Activated T-helper 9 cell treated with anti-CD3 and anti-CD28 coated beads, Interleukin-2, amount 50 U/mL, for 16 hours (primary cell): Measurements from ENCODE around the gene MSI2.

Experiments used
- DNase-seq: peaks from one replicate; pipeline ENCODE4 v3.0.0-alpha.2; 2020; ENCODE audit warnings: low read depth

Gene MSI2

DNA sequence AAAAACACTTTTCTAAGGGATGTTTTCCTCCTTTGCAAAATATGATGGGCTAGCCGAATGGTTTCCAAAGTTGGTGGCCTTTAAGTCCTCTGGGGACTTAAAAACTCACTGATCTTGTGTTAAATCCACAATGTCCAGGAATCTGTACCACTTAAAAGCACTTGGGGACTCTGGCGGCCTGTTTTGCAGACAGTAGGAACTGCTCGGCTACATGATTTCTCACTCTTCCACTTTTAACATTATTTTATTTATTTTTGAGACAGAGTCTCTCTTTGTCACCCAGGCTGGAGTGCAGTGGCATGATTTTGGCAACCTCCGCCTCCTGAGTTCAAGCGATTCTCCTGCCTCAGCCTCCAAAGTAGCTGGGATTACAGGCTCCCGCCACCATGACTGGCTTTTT is 9.1 kb upstream of the MSI2 start:
- no peak for DNase-seq

DNA sequence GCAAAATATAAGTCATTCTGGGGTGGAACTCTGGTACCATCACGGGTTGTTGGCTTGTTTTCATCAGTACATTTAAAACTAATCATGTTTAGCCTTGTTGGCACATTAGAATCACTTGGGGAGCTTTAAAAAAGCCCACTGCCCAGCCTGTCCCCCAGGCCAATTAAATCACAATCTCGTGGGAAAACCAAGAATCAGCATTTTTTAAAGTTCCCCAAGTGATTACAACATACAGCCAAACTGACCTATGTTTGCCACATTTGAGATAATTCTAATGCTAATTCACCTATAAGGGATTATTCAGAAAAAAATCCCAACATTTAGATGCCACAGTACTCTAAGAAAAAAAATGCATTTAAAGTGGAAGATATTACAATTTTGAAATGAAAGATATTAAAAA is 8.4 kb upstream of the MSI2 start:
- no peak for DNase-seq

DNA sequence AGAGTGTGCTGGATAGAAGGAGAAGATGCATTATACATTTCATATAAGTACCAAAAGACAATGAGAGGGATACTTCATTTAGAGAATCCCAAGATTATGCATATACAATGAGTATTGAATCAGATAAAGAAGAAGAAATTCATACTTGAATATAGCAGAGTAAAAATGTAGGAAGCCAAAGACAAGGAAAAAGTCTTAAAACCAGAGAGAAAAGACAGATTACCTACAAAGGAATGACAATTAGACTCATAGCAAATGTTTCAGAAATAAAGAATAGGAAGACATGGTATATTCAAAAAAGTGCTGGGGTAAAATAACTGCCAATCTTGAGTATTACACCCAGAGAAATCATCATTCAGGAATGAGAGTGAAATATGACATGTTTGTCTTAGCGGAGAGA is 6.8 kb upstream of the MSI2 start:
- no peak for DNase-seq

DNA sequence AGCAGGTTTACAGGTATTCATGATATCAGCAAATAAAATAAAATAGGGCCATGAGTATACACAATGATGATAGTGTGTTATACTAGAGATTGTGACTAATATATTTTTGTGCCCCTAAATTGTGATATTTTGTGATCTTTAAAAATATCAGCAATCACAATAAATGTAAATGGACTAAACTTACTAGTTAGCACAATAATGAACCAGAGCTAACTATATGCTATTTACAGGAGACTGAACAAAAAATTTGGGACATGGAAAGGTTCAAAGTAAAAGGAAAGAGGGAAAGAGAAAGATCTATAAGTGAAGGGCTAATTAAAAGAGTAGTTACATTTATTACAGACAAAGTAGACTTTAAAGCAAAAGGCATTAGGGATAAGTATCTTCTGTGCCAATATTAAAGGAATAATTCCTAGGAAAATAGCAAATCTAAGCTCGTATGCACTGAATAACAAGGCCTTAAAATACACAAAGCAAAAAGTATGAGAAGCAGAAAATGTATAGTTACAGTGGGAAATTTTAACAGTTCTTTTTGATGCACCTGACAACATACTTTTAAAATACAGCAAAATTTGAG is 5.0 kb upstream of the MSI2 start:
- DNase-seq: no peak

DNA sequence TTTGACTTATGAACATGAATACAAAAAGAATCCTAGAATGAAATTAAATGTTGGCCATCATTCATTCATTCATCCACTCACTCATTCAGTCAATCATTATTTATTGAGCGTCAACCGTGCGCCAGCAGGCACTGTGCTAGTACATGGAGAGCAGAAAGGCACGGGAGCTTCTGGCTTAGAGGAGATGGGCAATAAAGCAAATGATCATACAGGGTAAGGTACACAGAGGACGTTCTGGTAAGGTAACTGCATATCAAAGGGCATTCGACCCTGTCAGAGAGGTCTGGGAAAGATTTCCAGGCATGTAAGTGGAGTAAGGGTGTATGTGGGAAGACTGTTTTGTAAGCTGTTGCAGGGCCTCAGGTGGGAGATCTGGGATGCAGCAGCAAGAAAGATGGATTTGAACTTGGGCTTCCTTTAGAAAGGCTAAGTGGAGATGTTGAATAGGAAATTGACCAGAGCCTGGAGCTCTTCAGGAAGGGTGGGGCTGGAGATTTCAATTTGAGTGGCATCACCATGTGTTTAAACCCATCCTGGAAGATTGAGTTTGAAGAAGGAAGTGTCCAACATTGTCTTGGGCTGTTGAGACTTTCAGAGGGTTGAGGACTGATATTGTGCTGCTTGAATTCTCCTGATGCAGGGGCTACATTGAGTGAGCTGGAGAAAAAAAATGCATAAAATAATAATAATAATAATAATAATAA is 2.8 kb upstream of the MSI2 start:
- no peak for DNase-seq

DNA sequence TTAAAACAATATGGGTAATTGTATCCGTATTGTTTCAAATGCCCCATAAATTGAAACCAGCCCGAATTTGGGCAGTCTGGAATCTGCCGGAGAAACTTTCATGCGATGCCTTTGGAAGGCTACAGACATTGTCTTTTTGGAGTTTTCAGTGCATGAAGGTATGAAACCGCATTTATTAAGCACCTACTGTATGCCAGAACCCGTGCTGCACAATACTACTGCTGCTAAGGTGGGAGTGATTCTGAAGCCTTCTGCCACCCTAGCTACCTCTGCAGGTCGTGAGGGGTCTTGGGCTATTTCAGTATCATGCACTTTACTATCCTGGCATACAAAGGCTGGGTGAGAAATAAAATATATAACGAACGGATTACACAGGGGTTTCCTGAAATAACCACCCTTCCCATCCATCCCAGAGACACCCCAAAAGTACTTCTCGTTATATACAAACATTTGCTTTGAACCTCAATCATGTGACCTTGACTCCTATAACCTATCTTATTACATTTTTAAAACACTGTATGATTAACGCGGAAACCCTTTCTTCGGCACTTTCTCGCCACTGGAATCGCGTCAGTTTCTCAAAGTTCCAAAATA is 1.0 kb upstream of the MSI2 start:
- DNase-seq: no peak

DNA sequence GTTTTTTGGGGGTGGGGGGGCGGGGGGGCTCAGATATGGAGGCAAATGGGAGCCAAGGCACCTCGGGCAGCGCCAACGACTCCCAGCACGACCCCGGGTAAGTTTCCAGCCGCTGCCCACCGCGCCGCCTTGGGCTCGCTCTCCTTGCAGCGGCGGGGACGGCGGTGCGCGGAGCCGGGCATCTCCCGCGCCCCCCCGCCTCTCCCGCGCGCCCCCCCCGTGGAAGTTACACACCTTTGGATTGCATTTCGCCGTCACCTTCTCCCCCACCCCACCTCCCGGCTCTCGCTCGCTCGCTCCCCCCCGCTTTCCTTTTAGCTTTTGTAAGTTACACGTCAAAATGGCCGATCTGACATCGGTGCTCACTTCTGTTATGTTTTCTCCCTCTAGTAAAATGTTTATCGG is 387 bp downstream of the MSI2 start:
- DNase-seq: peak; percentile 39

DNA sequence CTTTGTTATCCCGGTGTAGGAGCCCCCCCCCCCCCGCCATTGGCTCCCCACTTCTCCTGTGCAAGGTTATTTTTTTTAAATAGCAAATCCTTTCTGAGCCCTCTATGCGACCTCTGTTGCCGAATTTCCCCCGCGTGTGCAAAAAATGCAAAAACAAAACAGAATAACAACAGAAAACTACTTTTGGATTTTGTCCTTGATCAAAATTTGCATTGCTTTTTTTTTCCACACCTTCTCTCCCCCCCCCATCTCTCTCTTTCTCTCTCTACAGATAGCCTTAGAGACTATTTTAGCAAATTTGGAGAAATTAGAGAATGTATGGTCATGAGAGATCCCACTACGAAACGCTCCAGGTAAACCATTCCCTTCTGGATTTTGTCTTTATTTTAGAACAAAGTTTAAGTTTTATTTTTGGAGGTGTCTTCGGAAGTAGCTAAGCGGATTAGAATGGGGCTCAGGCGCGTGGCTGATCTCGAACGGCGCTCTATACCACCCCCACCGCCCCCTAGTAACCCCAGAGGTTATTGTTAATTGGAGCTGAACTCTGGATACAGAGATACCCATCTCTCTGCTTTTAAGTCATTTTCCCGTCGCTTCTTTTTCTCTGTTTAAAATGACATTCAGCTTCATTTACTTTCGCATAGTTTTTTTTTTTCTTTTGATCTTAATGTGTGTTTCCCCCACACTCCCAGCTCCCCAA is 1.0 kb downstream of the MSI2 start:
- DNase-seq: no peak

DNA sequence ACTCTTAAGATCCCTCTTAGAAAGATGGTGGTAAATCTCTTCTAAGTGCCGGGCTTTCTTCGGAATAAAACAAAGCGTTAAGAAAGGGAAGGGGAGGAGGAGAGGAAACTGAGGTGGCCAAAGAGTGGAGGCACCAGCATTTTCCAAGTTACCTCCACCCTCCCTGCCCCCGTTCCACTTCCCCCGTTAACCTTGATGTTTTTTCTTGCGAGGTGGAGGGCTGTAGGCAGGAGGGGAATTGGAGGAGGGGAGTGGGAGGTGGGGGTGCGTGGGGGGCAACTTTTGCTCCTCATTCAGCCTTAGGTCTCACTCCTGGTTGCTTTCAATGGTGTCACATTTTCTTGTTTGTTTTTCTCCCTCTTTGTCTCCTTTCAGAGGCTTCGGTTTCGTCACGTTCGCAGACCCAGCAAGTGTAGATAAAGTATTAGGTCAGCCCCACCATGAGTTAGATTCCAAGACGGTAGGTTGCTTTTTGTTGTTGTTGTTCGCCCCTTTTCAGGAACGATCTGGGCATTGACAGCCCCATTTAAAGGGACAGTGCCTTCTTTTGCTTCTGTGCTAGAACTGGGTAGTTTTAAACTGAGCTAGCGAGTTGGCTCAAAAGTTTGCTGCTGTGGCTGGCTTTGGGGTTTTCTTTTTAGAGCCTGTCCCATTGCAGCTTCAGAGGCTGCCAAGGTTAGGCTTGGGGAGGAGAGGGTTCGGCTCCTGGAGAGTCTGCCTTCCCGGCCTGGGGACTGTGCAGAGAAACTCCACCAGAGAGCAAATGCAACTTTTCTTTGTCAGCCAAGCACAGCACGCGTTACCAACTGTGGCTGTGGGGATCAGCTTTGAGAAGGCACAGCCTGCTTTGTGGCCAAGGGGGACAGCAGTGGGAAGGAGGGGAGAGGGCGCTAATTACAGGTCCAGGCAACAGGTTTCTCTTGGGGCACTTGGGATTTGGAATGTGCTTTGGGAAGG is 1.9 kb downstream of the MSI2 start:
- DNase-seq: no peak

DNA sequence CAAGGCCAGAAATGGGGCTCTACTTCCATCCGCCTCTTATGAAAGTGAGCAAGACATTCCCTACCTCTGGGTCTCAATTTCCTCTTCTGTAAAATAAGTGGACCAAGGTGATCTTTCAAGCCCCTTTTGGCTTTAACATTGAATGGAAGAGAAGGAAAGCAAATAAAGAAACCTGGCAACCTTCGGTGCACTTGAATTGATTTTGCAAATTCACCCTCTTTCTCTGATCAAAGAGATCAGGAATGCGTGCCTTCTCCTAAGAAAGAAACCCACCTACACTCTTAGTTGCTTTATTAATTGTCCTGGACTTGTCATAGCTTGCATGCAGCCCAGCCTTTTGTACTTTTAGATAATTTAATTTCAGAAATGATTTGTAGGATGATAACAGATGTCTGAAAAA is 3.0 kb downstream of the MSI2 start:
- no peak for DNase-seq

DNA sequence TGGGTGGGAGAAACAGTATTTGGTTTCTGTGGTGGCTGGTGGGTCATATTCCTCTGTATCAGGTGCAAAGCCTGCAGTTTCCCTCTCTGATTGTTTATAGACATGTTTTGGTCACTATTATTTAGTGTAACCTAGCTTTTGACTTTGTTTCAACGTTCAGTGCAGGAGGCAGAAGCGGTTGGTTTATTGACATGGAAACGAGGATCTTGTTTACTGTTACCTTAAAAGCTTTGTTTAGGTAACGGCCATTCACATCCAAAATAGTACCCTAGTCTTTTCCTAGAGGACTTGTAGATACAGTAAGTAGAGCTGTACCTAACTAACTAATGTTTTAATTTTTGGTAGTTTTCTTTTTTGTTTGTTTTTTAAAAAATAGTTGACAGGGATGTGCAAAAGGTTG is 3.5 kb downstream of the MSI2 start:
- DNase-seq: no peak

DNA sequence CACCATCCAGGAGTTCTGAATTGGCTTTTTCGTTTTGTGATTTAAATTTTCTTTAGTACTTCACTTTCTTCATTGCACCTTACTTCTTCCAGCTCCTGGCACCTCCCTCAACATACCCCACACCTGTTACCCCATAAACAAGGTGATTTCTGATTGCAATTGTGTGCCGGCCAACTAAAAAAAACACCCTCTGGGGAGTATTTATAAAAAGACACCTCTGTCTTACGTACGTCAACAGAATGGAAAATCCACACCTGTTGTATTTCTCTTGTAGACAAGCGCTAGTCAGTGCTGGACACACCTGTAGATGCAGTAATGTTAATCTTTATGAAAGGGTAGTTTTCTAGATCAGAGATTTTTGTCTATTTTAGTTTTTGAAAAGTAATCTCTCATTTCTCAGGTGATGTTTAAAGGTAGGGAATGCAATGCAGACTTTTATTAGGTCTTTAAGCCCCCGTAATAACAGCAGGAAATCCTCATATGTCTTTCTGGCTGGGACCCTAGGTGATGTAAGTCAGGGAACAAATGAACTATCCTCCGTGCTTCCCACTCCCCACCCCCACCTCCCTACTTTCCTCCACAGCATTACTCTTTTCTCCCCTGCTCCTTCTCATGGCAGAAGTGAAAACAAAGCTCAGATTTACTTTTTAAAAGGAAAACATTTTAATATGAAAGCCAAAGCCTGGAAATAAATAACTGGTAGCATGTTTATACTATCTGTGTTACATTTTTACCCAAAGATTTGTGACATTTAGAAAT is 4.2 kb downstream of the MSI2 start:
- no peak for DNase-seq

DNA sequence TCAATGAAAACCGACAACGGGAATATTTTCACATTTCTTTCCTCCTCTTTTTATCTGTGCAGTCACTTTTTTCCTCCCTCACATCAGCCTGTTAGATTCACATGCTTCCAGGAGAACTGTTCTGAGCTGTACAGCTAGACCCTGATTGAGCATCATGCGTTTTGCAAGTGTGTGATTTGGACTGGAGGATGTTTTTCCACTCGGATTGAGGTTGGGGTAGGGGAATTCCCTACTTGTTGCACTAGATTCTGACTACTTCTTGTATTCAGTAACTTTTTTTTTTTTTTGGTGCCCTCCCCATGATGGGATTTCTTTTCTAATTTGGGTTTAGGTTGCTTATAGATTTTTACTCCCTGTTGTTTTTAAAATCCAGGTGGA is 4.8 kb downstream of the MSI2 start:
- no peak for DNase-seq

DNA sequence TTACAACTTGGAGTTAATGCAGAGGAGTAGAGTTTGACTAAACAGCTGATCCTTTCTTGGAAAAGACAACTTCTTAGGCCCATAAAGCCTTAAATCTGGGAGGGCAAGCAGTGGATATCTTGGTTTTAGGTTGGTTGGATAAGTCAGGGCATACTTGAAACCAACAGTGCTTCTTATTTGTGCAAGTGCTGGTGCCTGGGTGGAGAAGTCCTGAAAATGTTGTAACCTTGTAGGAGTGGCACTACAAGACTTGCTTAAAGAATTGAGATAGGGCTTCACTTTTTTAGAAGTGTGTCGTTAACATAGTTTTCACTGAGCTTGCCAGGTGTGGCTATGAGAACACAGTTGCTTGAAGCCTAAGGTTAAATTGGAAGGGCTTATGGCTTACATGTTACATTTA is 6.2 kb downstream of the MSI2 start:
- no peak for DNase-seq

DNA sequence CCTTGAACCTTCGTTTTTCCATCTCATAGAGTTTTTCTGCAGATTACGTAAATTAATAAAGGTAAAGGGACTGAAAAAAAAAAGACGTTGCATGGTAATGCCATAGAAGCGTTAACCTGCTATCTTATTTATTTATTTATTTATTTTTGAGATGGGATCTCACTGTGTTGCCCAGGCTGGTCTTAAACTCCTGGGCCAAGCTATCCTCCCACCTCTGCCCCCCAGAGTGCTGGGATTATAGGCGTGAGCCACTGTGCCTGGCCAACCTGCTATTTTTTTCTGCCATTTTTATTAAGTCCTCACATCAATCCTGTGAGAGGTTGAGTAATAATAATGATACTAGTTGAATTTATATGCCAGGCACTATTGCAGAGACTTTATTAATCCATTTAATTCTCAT is 7.9 kb downstream of the MSI2 start:
- no peak for DNase-seq

DNA sequence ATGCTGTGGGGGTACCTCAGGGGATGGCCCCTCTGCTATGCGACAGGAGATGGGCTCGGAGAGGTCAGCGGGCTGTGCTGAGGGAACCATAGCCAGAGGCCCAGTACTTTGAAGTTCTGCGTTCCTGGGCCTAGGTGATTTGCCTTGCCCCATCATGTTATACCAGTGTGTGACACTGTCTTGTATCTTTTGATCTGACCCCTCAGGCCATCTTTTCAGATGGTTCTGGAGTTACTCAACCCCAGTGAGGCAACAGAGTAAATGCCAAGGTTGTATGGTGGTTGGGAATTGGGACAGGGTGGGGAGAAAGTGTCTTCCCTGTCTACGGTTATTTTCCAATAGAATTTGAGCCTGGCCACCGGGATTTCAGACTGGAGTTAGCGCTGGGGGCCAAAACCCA is 8.5 kb downstream of the MSI2 start:
- no peak for DNase-seq

DNA sequence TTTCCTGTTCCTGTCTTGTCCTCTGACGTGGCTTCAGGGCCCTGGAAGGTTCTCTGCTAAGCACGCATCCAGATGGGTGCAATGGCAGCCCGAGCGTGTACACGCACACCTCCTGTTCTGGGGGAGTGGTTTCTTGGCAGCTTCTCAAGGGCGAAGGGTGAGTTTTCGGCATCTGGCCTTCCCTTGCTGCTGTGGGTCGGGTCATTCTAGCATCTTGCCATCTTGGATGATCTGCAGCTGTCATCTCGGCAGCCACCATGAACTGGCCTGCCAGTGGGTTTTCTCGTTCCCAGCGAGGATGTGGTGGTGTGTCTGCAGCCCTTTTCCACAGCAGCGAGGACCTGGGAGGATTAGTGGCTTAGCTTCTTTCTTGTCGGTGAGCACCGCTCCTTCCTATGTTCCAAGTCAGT is 10.6 kb downstream of the MSI2 start:
- DNase-seq: no peak

DNA sequence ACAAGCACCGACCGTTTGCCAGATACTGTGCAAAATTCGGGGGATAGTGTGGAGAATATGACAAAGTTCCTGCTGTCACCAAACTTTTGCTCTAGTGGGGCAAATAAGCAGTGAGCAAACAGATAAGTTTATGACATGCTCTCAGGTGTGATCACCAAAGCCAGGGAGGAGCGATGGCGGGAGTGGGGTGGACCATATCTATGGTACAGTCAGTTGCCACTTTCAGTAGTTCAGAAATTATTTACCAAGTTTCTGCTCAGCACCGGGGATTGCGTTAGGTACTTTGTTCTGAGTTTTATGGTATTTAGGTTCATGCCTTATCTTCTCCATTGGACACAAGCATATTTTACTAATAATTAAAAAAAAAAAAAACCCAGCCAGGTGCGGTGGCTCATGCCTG is 11.9 kb downstream of the MSI2 start:
- no peak for DNase-seq

DNA sequence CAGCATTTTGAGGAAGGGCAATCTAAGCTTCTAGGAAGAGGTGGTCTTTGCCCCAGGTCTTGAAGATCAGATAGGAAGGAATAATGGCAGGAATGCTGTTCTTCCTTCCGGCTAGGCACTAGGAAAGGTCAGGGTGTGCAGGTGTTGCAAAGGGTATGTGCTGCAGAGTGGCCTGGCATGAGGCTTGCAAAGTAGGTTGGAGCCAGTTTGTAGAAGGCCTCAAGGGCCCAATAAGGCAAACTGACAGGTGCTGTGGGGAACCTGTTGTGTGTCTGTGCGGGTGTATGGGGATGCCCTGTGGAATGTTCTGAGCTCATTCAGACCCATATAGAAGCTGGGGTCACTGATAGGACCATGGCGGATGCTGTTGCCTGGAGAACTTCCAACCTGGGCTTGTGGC is 12.7 kb downstream of the MSI2 start:
- DNase-seq: no peak

DNA sequence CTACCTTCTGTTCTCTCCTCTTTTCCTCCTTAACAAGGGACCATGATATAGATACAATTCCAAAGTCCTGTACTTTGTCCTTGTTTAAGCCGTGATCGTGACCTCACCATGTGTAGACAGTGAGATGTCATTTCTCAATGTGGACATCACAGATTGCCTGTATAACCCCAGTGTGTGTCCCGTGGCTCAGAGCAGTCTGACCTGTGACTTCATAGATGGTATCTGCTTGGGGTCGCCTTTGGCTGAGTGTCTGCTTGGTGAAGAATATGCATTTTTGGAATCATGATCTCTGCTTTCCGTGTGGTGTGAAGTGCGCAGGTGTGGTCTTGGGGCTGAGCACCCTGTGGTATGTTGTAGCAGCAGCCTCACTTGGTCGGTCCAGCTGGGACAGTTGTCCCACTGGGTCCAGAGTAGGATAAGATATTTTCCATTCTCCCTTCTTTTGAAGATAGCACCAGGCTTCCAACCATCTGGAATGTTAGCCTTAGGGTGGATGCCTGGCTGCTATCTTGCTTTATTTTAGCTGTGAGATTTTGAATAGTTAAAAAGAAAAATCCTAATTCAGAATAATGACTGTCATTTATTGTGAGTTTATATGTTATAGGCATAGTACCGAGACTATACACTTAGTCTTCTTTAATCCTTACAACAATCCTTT is 13.4 kb downstream of the MSI2 start:
- no peak for DNase-seq

DNA sequence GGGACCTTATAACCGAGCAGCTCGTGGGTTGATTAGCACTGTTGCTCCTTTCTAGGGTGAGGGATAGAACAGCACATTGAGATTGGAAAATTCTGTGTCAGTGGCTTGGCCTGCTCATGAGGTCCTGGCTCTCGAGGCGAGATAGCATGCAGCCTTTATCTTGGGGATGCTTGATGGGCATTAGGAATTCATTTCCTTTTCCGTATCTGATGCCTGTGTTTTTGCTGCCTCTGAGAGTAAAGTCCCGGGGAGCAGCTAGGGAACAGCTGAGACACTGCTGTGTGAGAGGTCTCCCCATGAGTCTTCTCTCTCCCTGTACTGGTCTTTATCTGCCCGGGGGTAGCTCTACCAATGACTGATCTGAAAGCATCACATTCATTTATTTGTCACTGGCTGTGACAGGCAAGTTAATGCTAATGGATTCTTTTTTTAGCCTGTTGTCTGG is 14.5 kb downstream of the MSI2 start:
- no peak for DNase-seq
